ENCODE measurements around the gene BDH1. TPM values are rescaled to one million over a fixed set of nuclear protein-coding genes. Genes with fewer than 3 reads are reported as not detected.

The BDH1 gene
- total and polyA plus RNA-seq, 2 of the 13 experiments (the other 11 are each of a cell fraction or from before 2014, with no cell fraction given): 21.2 to 71.9 TPM

GRCh38 chr3:197521277-197522182 is 34.2 kb downstream of the BDH1 start (continued):
- TF ChIP-seq GABPA (IDR thresholded peaks at IDR 0.05; ENCODE audit: low read depth, low read length) (no peak), GABPA (CRISPR knock-in tag; IDR thresholded peaks at IDR 0.05; ENCODE audit: low read depth) (no peak), TARDBP (CRISPR knock-in tag; IDR thresholded peaks at IDR 0.05) (peak; percentile 9; the same call in 1 of the 2 replicates), THAP11 (CRISPR knock-in tag; IDR thresholded peaks at IDR 0.05) (0 out of 2 replicates have a peak, but pooled peaks have one; percentile 2), GTF2F1 (IDR thresholded peaks at IDR 0.05; ENCODE audit: low read length) (no peak), PRMT3 (CRISPR knock-in tag; IDR thresholded peaks at IDR 0.05; ENCODE audit: borderline replicate concordance, low read depth) (0 out of 2 replicates have a peak, but pooled peaks have one; percentile 45), ZNF224 (CRISPR knock-in tag; IDR thresholded peaks at IDR 0.05) (0 out of 2 replicates have a peak, but pooled peaks have one; percentile 39), MTERF4 (CRISPR knock-in tag; IDR thresholded peaks at IDR 0.05) (0 out of 2 replicates have a peak, but pooled peaks have one; percentile 48), NFE2L2 (IDR thresholded peaks at IDR 0.05; ENCODE audit: low read length) (no peak), ZNF746 (CRISPR knock-in tag; IDR thresholded peaks at IDR 0.05) (no peak), ZNF777 (CRISPR knock-in tag; IDR thresholded peaks at IDR 0.05) (0 out of 2 replicates have a peak, but pooled peaks have one; percentile 7), ZFP91 (CRISPR knock-in tag; IDR thresholded peaks at IDR 0.05; ENCODE audit: borderline replicate concordance) (peak; percentile 13; the same call in 1 of the 2 replicates), BCL6 (CRISPR knock-in tag; IDR thresholded peaks at IDR 0.05) (0 out of 2 replicates have a peak, but pooled peaks have one; percentile 1)
- TF ChIP-seq, protein P1, sequence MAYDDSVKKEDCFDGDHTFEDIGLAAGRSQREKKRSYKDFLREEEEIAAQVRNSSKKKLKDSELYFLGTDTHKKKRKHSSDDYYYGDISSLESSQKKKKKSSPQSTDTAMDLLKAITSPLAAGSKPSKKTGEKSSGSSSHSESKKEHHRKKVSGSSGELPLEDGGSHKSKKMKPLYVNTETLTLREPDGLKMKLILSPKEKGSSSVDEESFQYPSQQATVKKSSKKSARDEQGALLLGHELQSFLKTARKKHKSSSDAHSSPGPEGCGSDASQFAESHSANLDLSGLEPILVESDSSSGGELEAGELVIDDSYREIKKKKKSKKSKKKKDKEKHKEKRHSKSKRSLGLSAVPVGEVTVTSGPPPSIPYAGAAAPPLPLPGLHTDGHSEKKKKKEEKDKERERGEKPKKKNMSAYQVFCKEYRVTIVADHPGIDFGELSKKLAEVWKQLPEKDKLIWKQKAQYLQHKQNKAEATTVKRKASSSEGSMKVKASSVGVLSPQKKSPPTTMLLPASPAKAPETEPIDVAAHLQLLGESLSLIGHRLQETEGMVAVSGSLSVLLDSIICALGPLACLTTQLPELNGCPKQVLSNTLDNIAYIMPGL (CRISPR knock-in tag; IDR thresholded peaks at IDR 0.05; ENCODE audit: borderline replicate concordance in 1 of 2, low read depth in 1 of 2): no peak
- TF ChIP-seq, protein P2, sequence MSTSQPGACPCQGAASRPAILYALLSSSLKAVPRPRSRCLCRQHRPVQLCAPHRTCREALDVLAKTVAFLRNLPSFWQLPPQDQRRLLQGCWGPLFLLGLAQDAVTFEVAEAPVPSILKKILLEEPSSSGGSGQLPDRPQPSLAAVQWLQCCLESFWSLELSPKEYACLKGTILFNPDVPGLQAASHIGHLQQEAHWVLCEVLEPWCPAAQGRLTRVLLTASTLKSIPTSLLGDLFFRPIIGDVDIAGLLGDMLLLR (CRISPR knock-in tag; IDR thresholded peaks at IDR 0.05): 0 out of 2 replicates have a peak, but pooled peaks have one; percentile 27
- TF ChIP-seq, protein P3, sequence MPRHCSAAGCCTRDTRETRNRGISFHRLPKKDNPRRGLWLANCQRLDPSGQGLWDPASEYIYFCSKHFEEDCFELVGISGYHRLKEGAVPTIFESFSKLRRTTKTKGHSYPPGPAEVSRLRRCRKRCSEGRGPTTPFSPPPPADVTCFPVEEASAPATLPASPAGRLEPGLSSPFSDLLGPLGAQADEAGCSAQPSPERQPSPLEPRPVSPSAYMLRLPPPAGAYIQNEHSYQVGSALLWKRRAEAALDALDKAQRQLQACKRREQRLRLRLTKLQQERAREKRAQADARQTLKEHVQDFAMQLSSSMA (CRISPR knock-in tag; IDR thresholded peaks at IDR 0.05): 0 out of 2 replicates have a peak, but pooled peaks have one; percentile 49
- TF ChIP-seq, protein P4, sequence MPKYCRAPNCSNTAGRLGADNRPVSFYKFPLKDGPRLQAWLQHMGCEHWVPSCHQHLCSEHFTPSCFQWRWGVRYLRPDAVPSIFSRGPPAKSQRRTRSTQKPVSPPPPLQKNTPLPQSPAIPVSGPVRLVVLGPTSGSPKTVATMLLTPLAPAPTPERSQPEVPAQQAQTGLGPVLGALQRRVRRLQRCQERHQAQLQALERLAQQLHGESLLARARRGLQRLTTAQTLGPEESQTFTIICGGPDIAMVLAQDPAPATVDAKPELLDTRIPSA (CRISPR knock-in tag; IDR thresholded peaks at IDR 0.05; ENCODE audit: borderline replicate concordance): no peak
